ENCODE results near the gene HOMER1. TPM values are rescaled to one million over a fixed set of nuclear protein-coding genes. Genes with fewer than 3 reads are reported as not detected.

HOMER1 gene
- total and polyA plus RNA-seq, 9 of the 15 experiments (the other 6 are each of a cell fraction or from before 2014, with no cell fraction given), result 6.3 to 39.9 (median 9.9) TPM

- TF ChIP-seq MGA (IDR thresholded peaks at IDR 0.05), result peak; percentile 62
- TF ChIP-seq NBN (IDR thresholded peaks at IDR 0.05; ENCODE audit: low read depth), result peak; percentile 99
- peak; percentile 90 for TF ChIP-seq ZBTB2 (IDR thresholded peaks at IDR 0.05)
- no peak for TF ChIP-seq CBX5 (IDR thresholded peaks at IDR 0.05; ENCODE audit: borderline replicate concordance, low read depth)
- peak; percentile 92 for TF ChIP-seq EGR1 (conservative IDR thresholded peaks at IDR 0.05)
- TF ChIP-seq ZNF830 (CRISPR knock-in tag; IDR thresholded peaks at IDR 0.05), result no peak
- TF ChIP-seq ZFP30 (CRISPR knock-in tag; IDR thresholded peaks at IDR 0.05; ENCODE audit: borderline replicate concordance), result no peak
- no peak for TF ChIP-seq ZNF143 (CRISPR knock-in tag; IDR thresholded peaks at IDR 0.05)
- TF ChIP-seq GTF2E2 (tag; IDR thresholded peaks at IDR 0.05), result peak; percentile 82; the same call in 1 of the 2 replicates
- no peak for TF ChIP-seq ZNF583 (CRISPR knock-in tag; IDR thresholded peaks at IDR 0.05)
- no peak for TF ChIP-seq POLR3A (IDR thresholded peaks at IDR 0.05; ENCODE audit: borderline replicate concordance, extremely low read depth, insufficient read depth, insufficient read length)
- TF ChIP-seq CXXC5 (CRISPR knock-in tag; IDR thresholded peaks at IDR 0.05), result peak; percentile 82
- TF ChIP-seq MEIS2 (IDR thresholded peaks at IDR 0.05; ENCODE audit: partially characterized antibody), result peak; percentile 27
These were observed 614 bp upstream of the HOMER1 start (continued) for GRCh38 chr5:79514391-79515105.
